SK-N-SH treated with all-trans-retinoic acid at 6 μM for 48 hours (cell line): ENCODE measurements around the gene HIVEP2.

Experiments
- ATAC-seq: fragments of 200-7000 bp; cut with Tn5 transposase; 3 replicates; pipeline ENCODE4 v1.9.1; 2020; ENCODE audit warnings: mild to moderate bottlenecking, moderate library complexity
- ARNTL ChIP-seq: fragments of 450-650 bp; formaldehyde crosslinking; IDR thresholded peaks from 2 replicates; pipeline ENCODE4 v1.5.0; 2020; ENCODE audit warnings: low read depth, mild to moderate bottlenecking, moderate library complexity, borderline replicate concordance
- BACH2 ChIP-seq: fragments of 250-450 bp; sonication (Bioruptor Pico); IDR thresholded peaks from 2 replicates; pipeline ENCODE4 v1.9.0; 2021; ENCODE audit warnings: mild to moderate bottlenecking, borderline replicate concordance
- CREB5 ChIP-seq: fragments of 250-450 bp; sonication (Bioruptor Pico); IDR thresholded peaks from 2 replicates; pipeline ENCODE4 v1.5.1; 2020; ENCODE audit warnings: low read depth, mild to moderate bottlenecking, moderate library complexity
- CSRNP3 ChIP-seq: fragments of 250-450 bp; sonication (Bioruptor Pico); IDR thresholded peaks from 2 replicates; pipeline ENCODE4 v1.5.1; 2021; ENCODE audit warnings: mild to moderate bottlenecking, moderate library complexity
- ESRRG ChIP-seq: fragments of 250-450 bp; sonication (Bioruptor Pico); IDR thresholded peaks from 2 replicates; pipeline ENCODE4 v1.6.1; 2021; ENCODE audit warnings: mild to moderate bottlenecking
- GLIS3 ChIP-seq: fragments of 250-450 bp; sonication (Bioruptor Pico); IDR thresholded peaks from 2 replicates; pipeline ENCODE4 v1.5.0; 2020; ENCODE audit warnings: mild to moderate bottlenecking, moderate library complexity
- ISL1 ChIP-seq: fragments of 250-450 bp; sonication (Bioruptor Pico); IDR thresholded peaks from 2 replicates; pipeline ENCODE4 v2.1.2; 2022; ENCODE audit warnings: mild to moderate bottlenecking, moderate library complexity
- OSR1 ChIP-seq: fragments of 250-450 bp; sonication (Bioruptor Pico); IDR thresholded peaks from 2 replicates; pipeline ENCODE4 v1.8.0; 2022; ENCODE audit warnings: moderate library complexity, mild to moderate bottlenecking, inconsistent platforms
- PATZ1 ChIP-seq: fragments of 250-450 bp; sonication (Bioruptor Pico); IDR thresholded peaks from 2 replicates; pipeline ENCODE4 v1.8.0; 2020; ENCODE audit warnings: mild to moderate bottlenecking, moderate library complexity, borderline replicate concordance
- PPARA ChIP-seq: fragments of 250-450 bp; sonication (Bioruptor Pico); IDR thresholded peaks from 2 replicates; pipeline ENCODE4 v1.5.0; 2020; ENCODE audit warnings: mild to moderate bottlenecking, borderline replicate concordance
- RARB ChIP-seq: fragments of 250-450 bp; sonication (Bioruptor Pico); IDR thresholded peaks from 2 replicates; pipeline ENCODE4 v1.8.0; 2021; ENCODE audit warnings: mild to moderate bottlenecking, moderate library complexity
- SNAI2 ChIP-seq: fragments of 250-450 bp; sonication (Bioruptor Pico); IDR thresholded peaks from 2 replicates; pipeline ENCODE4 v1.5.0; 2020; ENCODE audit warnings: mild to moderate bottlenecking, moderate library complexity
- TCF4 ChIP-seq: fragments of 250-450 bp; sonication (Bioruptor Pico); IDR thresholded peaks from 2 replicates; pipeline ENCODE4 v1.8.0; 2021; ENCODE audit warnings: mild to moderate bottlenecking, moderate library complexity, borderline replicate concordance
- TOX ChIP-seq: fragments of 250-450 bp; sonication (Bioruptor Pico); IDR thresholded peaks from 2 replicates; pipeline ENCODE4 v1.8.0; 2021; ENCODE audit warnings: mild to moderate bottlenecking, moderate library complexity, borderline replicate concordance
- ZC3H10 ChIP-seq: fragments of 250-450 bp; sonication (Bioruptor Pico); IDR thresholded peaks from 2 replicates; pipeline ENCODE4 v1.5.1; 2021; ENCODE audit warnings: mild to moderate bottlenecking, moderate library complexity
- ZFP3 ChIP-seq: fragments of 250-450 bp; sonication (Bioruptor Pico); IDR thresholded peaks from 2 replicates; pipeline ENCODE4 v1.5.0; 2020; ENCODE audit warnings: mild to moderate bottlenecking, moderate library complexity
- ZFP30 ChIP-seq: fragments of 450-650 bp; formaldehyde crosslinking; IDR thresholded peaks from 2 replicates; pipeline ENCODE4 v1.5.0; 2022; ENCODE audit warnings: mild to moderate bottlenecking, moderate library complexity
- ZNF565 ChIP-seq: fragments of 450-650 bp; formaldehyde crosslinking; conservative IDR thresholded peaks from 2 replicates; pipeline ENCODE4 v1.5.0; 2020; ENCODE audit warnings: low read depth, mild to moderate bottlenecking, moderate library complexity
- ZNF70 ChIP-seq: fragments of 450-650 bp; formaldehyde crosslinking; IDR thresholded peaks from 2 replicates; pipeline ENCODE4 v1.5.0; 2020; ENCODE audit warnings: mild to moderate bottlenecking, moderate library complexity
- TF ChIP-seq, protein P1 (sequence below): fragments of 250-450 bp; sonication (Bioruptor Pico); IDR thresholded peaks from 2 replicates; pipeline ENCODE4 v1.5.0; 2020; ENCODE audit warnings: mild to moderate bottlenecking, moderate library complexity

HIVEP2 gene

GRCh38 chr6:142929751-142930358 lies 15.1 kb downstream of the HIVEP2 start:
- no peak for ATAC-seq
- TF ChIP-seq ZC3H10 (CRISPR knock-in tag), result no peak
- TF ChIP-seq, protein P1, sequence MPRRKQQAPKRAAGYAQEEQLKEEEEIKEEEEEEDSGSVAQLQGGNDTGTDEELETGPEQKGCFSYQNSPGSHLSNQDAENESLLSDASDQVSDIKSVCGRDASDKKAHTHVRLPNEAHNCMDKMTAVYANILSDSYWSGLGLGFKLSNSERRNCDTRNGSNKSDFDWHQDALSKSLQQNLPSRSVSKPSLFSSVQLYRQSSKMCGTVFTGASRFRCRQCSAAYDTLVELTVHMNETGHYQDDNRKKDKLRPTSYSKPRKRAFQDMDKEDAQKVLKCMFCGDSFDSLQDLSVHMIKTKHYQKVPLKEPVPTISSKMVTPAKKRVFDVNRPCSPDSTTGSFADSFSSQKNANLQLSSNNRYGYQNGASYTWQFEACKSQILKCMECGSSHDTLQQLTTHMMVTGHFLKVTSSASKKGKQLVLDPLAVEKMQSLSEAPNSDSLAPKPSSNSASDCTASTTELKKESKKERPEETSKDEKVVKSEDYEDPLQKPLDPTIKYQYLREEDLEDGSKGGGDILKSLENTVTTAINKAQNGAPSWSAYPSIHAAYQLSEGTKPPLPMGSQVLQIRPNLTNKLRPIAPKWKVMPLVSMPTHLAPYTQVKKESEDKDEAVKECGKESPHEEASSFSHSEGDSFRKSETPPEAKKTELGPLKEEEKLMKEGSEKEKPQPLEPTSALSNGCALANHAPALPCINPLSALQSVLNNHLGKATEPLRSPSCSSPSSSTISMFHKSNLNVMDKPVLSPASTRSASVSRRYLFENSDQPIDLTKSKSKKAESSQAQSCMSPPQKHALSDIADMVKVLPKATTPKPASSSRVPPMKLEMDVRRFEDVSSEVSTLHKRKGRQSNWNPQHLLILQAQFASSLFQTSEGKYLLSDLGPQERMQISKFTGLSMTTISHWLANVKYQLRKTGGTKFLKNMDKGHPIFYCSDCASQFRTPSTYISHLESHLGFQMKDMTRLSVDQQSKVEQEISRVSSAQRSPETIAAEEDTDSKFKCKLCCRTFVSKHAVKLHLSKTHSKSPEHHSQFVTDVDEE, result no peak
- TF ChIP-seq TCF4 (CRISPR knock-in tag), result no peak
- no peak for TF ChIP-seq ZNF70
- no peak for TF ChIP-seq GLIS3
- TF ChIP-seq OSR1 (CRISPR knock-in tag), result no peak
- no peak for TF ChIP-seq PPARA (CRISPR knock-in tag)
- TF ChIP-seq TOX (CRISPR knock-in tag), result no peak
- TF ChIP-seq ZFP30 (CRISPR knock-in tag), result no peak
- no peak for TF ChIP-seq ARNTL (CRISPR knock-in tag)
- TF ChIP-seq BACH2 (CRISPR knock-in tag), result no peak
- TF ChIP-seq ESRRG (CRISPR knock-in tag), result no peak
- TF ChIP-seq ZNF565 (CRISPR knock-in tag), result no peak
- no peak for TF ChIP-seq RARB (CRISPR knock-in tag)
- TF ChIP-seq PATZ1 (CRISPR knock-in tag), result no peak
- TF ChIP-seq CREB5 (CRISPR knock-in tag), result no peak
- no peak for TF ChIP-seq CSRNP3 (CRISPR knock-in tag)

- TF ChIP-seq OSR1 (CRISPR knock-in tag), result no peak
- no peak for TF ChIP-seq PATZ1 (CRISPR knock-in tag)
- no peak for TF ChIP-seq TCF4 (CRISPR knock-in tag)
- TF ChIP-seq SNAI2 (CRISPR knock-in tag), result no peak
- no peak for TF ChIP-seq ZNF565 (CRISPR knock-in tag)
- TF ChIP-seq ARNTL (CRISPR knock-in tag), result no peak
- TF ChIP-seq CSRNP3 (CRISPR knock-in tag), result no peak
- TF ChIP-seq ISL1 (CRISPR knock-in tag), result no peak
- TF ChIP-seq, protein P1, result no peak
- no peak for TF ChIP-seq RARB (CRISPR knock-in tag)
- no peak for TF ChIP-seq ZFP30 (CRISPR knock-in tag)
- TF ChIP-seq ESRRG (CRISPR knock-in tag), result no peak
- no peak for TF ChIP-seq ZFP3 (CRISPR knock-in tag)
- no peak for TF ChIP-seq GLIS3
- no peak for TF ChIP-seq BACH2 (CRISPR knock-in tag)
- no peak; the same call in 2 of the 3 replicates for ATAC-seq
Measured at GRCh38 chr6:142927904-142928303, 17.1 kb downstream of the HIVEP2 start.
